GM21360 (cell line): Measurements from ENCODE around the gene WDR1.

Source experiments
- ATAC-seq: cut with Tn5 transposase; IDR thresholded peaks from one replicate; pipeline ENCODE4 v1.9.1; 2021; ENCODE audit warnings: mild to moderate bottlenecking, moderate library complexity; ENCODE audit not compliant: unreplicated experiment

Gene WDR1

DNA sequence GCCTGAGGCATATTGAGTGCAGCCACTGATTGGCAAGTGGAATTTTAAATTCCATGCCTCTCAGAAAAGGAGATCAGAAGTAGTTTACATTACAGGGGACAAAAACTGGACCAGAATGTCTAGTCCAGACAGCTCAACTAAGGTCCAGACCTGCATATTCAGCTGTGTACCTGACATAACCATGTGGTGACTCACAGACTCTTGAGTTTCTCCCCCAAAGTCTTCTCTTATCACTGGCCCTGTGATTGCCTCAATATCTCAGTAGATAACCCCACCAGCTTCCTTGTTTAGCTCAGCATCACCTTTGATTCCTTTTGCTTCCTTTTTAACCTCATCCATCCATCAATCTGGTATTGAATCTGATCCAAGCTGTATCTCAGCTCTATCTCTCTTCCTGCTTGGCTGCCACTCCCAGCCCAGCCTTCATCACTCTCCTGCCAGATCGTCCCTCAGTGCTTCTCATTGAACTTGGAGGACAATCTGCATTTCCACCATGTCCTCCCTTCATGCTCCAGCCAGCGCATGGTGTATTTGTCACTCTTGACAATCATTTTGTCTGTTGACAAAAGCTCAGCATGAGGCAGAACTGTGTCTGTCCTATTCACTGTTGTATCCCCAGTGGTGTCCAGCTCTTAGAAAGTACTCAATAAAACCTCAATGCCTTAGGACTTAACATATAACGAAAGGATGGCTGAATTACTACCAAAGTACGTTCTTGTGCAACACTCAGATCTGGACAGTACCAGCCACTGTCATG is 67.5 kb downstream of the WDR1 start:
- ATAC-seq, result no peak

DNA sequence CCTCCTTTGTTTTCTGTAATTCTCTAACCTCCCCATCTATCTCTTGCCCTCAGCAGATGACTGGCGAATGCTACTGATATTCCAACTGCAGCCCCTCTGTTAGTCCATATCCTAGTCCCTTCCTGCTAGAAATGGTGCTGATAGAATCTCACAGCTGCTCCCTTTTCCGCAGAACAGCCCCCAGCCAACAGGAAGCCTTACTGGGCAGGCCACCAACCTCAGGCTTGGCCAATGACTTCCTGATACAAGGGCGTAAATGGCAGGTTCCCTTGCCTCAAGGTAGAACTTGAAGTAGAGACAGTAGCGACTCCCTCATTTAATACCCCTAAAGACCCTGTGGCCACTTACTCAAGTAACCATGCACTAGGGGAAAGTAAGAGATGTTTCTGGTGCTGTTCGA is 68.6 kb downstream of the WDR1 start:
- ATAC-seq, result no peak

GRCh38 chr4:10046471-10046870 is 70.1 kb downstream of the WDR1 start:
- ATAC-seq, result no peak

- ATAC-seq, result no peak
Measured at GRCh38 chr4:10045481-10045880, 71.1 kb downstream of the WDR1 start.

GRCh38 chr4:10041036-10041435 is 75.6 kb downstream of the WDR1 start:
- no peak for ATAC-seq

- ATAC-seq, result no peak
Measured at GRCh38 chr4:10040049-10040892, 76.3 kb downstream of the WDR1 start.

- no peak for ATAC-seq
Measured at GRCh38 chr4:10036807-10037342, 79.7 kb downstream of the WDR1 start.

GRCh38 chr4:10035130-10035529 is 81.5 kb downstream of the WDR1 start:
- ATAC-seq, result no peak

GRCh38 chr4:10034612-10035104 is 81.9 kb downstream of the WDR1 start:
- ATAC-seq, result no peak

DNA sequence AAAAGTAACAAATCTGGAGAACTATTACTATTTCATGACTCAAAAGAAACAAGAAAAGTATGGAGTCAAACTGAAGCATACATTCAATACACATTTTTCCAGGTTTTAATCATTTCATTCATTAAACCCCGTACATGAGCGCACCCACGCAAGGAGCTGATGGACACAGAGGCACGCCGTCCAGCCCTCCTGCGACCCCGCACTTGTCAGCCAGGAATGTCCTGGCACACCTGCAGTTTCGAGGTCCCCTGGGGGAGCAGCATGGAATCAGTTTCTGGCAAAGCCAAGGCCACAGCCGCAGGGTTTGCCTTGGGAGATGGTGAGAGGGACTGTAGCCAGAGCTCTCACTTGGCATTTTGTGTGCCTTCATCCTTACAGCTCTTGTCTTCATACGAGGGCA is 82.5 kb downstream of the WDR1 start:
- ATAC-seq, result no peak

- ATAC-seq, result peak; percentile 60
Measured at GRCh38 chr4:10033191-10033881, 83.3 kb downstream of the WDR1 start.

- ATAC-seq, result no peak
Measured at GRCh38 chr4:10032625-10033024, 84.0 kb downstream of the WDR1 start.

DNA sequence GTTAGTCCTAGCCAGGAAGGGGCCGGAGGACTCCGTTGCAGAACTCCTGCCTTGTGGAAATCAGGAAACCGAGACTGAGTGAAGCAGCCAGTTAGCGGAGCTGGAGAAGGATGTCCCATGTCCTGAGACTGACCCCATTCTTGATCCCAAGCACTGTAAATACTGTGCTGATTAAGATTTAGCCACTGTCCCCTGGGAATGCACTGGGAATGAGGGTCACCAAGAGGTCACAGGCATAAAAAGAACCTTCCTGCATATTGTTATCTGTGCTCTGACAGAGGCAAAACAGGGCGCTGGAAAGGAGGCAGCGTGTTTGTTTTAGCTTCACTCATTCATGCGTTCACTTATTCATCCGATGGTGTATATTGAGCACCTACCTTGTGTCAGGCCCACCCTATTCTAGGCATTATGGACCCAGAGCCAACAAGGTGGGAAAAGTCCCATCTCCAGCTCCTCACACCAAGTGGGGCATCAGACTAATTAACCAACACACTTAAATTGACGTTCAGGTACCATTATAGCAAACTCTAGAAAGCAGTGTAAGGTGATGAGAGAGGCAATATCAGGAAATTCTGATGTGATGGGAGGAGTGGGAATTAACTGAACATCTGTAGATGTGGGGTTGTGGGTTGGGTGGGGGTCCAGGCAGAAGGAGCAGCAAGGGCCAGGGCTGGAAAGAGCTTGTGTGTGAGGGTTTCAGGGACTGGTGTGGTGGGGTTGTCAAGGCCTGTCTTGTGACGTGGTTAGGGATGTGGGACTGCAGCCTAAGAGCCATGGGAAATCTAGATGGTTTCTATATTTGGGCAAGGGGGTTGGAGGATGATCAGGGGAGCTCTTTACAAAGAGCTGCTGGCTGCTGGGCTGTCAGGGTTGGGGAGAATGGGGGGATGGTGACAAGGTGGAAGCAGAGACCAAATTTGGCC is 84.7 kb downstream of the WDR1 start:
- no peak for ATAC-seq

DNA sequence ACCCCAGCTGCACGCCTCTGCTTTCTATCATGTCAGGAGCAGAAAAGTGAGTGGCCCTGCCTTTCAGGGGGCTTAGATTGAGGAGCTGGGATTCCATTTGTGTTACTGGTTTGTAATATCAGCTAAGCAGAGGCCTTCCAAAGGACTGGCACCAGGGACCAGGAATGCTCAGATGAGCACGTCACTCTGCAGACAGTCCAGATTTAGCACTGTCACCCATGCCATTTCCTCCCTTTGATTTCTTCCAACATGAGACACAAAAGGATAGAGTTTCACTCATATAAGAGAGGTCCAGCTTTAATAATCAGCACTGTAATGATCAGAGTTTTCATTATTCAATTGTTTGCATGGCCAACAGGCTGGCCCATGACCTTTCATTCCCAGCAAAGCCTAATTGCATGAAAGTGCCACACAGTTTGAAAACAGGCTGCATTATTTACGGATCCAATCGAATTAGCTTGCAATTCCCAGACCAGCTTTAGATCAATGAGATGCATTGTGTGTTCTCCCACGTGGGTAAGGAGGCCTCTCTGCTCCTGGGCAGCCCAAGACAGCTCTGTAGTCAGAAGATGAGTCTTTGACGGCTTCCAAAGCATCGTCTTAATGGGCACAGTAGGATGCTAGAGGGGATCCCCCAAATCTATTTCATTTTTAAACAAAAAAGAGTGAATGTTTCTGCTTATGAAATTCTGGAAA is 85.5 kb downstream of the WDR1 start:
- no peak for ATAC-seq

DNA sequence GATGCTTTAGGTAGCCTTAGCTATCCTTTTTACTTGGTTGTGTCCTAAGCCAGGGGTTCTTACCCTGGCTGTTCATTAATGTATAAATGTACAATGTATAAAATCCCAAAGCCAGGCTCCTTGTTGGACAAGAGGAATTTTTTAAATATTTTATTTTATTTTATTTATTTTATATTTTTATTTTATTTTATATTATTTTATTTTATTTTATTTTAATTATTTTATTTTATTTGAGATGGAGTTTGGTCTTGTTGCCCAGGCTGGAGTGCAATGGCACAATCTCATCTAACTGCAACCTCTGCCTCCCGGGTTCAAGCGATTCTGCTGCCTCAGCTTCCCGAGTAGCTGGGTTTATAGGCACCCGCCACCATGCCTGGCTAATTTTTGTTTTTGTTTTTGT is 87.2 kb downstream of the WDR1 start:
- no peak for ATAC-seq

GRCh38 chr4:10028910-10029309 is 87.7 kb downstream of the WDR1 start:
- no peak for ATAC-seq

GRCh38 chr4:10026485-10026884 is 90.1 kb downstream of the WDR1 start:
- no peak for ATAC-seq

DNA sequence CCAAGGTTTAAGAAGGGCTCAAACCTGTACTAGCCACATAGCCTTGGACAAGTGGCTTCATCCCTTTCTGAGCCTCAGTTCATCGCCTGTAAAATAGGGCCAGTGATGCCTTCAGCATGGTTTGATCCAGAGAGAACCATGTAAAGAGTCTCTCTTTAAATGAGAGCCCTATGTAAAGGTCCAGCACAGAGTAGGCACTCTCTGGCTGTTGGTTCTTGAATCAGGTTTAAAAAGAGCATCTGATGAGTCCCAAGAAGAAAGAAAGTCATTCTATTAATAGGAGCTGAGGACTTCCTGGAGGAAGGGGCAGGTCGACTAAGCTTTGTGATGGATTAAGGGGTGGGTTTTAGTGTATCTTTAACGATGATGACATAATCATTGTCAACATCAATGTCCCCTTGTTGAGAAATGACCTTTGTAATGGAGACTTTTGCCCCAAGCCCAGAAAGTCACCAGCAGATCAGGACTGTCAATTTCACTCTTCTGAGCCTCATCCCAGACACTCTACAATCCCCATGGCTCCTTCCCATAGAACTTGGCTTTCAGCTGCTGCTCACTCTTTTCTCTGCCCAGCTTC is 91.3 kb downstream of the WDR1 start:
- no peak for ATAC-seq
